Measurements from ENCODE around the gene TARS3.

GRCh38 chr15:101621961-101622360 lies 102.3 kb downstream of the TARS3 start:
- TF ChIP-seq CTCF (IDR thresholded peaks at IDR 0.05) (no peak), ZFX (IDR thresholded peaks at IDR 0.05; ENCODE audit: borderline replicate concordance) (no peak)

Data from 22Rv1 (cell line).